Glomerular visceral epithelial cell (primary cell): ENCODE measurements around the gene SLC48A1.
A peak's percentile ranks its signal among the peaks of the same experiment; 100 is the strongest.

Source experiments
- DNase-seq: peaks from one replicate; pipeline ENCODE4 v3.0.0-alpha.2; 2016; ENCODE audit errors: extremely low spot score

SLC48A1 gene

DNA sequence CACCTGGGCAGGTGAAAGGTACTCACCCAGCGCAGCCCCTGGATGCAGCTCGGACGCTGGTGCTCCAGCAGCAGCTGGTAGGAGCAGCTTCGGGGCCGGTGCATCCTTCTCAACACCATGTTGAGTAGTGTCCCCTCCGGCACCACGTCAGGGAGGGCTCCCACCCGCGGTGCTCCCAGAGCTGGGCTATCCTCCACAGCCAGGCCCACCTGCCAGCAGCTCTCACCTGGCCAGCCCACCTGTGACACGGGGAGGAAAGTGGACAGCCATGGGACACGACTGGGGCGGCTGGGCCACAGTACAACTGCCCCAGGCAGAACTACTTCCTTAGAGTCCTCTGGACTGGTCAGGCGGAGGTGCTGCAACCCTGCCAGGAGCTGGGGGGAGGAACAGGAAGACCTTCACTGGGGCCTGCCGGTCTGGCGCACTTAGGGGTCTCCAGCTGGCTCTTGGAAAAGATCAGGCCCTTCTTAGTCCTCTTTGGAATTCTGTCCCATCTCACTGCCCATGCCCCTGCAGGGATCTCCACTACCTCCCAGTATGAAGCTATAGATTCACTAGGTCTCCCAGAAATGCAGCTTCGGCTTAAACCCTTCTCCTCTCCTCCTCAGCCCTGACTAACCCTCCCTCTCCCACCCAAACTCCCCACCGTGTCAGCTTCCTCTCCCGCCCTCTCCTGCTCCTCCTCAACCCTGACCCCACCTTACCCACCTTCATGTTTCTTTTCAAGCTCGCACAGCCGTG is 15.0 kb upstream of the SLC48A1 start:
- DNase-seq = no peak

DNA sequence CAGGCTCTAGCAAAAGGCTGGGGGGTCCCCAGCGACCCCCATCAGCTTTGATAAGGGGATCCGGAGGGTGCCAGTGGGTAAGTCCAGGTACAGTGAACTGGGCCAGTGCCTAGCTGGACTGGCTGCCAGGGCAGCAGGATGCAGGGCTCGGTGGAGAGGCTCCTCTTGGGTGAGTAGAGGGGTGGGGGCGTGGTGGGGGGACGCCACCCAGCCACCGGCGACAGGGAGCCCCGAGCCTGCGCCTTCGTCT is 14.5 kb upstream of the SLC48A1 start:
- DNase-seq = no peak

DNA sequence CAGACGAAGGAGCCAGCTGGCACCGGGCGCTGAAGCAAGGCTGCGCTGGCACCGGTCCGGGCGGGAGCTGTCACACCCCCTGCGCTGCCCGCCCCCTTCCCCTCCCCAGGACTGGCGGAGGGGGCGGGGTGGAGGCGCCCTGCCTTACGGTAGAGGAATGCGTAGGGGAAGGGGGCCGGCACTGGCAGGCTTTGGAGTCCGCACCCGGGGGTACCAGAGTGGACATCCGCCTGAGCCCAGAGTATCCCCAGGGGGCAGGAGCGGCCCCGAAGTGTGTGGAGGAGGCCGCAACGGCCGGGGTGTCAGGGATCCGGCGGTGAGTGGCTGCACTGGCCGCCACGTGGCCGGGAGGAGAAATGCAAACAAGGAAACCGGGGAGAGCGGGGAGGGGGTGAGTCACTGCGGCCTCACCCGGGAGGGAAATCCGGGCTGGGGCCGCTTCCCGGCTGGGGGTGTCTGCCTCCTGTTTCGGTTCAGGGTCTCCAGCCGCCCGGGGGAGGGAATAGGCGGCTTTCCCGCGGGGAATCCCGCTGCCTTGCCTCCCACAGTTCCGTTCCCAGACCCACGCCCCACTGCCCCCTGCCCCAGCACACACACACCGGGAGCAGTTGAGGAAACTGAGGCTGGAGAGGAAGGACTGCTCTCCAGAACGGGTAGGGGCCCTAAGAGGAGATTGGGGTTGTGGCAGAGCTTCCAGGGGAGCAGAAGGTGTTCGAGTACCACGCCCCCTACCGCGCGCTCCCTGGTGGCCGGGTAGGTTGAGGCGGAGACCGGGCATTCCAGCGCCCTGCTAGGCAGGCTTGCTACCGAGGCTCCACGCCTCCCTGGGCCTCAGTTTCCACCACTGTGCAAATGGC is 14.0 kb upstream of the SLC48A1 start, which contains the start of gene RAPGEF3:
Gene RAPGEF3 (minus strand): TSS at position 47 of the 857 bp plus-strand sequence. CDS start 324 bp downstream, outside the sequence.
- DNase-seq = peak; percentile 93

DNA sequence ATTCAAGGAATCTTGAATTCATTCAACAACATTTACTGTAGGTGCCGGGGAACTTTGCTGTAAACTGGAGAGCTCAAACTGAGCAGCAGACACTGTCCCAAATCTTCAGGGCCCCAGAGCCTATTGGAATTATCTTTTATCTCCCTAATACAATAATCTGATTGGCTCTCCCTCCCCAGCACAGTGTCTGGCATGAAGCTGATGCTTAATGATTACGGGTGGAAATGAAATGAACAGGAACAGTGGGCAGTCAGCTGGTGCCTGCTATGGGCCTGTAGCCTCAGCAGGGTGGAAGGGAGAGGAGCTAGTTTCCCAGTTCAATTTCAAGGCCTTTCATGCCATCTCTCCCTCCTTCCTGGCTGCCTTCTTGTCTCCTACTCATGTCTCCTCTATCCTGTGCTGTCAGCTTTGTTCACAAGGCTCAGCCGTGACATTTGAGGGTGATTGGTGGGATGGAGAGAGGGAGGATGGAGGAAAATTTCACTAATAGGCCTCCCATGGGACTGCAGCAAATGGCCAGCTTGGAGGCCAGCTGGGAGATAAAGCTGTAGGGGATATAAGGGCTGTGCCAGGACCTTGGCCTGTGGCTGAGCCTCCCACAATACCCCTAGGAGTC is 10.1 kb upstream of the SLC48A1 start:
- DNase-seq = no peak

DNA sequence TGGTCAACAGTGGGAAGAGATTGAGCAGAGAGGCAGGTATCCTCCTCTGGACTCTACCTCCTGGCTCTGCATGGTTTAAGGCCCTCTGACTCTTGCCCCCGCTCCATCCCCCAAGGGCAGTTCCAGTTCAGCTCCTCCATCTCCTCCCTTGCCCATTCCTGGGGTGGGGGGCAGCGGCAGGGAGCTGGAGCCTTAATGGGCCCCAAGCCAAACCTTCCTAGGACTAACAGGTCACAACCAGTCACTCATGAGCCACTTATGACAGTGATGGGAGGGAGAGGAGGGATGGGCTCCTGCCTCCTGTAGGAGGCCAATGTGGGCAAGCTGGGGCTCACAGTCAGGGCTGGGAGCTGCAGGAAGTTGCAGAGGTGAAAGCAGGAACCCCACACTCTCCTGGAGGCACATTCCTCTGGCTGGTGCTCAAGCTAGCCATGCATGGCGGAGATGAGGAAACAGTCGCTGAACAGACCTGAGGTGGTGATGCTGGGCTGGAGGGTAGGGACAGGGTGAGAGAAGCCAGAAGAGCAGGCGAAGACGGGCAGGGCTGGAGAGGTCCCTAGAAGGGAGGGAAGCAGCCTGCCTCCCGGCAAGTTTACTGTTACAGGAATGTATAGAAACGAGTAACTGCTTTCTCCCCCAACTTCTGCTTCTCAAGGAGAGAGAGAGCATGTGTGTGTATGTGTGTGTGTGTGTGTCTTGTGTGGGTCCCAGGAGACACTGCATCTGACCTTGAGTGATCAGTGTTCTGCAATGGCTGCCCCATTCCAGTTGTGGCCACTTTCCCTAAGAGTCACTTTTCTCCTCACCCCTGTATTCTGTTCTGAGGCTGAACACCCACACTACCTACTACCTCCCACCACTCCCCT is 9.3 kb upstream of the SLC48A1 start:
- DNase-seq = peak; percentile 97

DNA sequence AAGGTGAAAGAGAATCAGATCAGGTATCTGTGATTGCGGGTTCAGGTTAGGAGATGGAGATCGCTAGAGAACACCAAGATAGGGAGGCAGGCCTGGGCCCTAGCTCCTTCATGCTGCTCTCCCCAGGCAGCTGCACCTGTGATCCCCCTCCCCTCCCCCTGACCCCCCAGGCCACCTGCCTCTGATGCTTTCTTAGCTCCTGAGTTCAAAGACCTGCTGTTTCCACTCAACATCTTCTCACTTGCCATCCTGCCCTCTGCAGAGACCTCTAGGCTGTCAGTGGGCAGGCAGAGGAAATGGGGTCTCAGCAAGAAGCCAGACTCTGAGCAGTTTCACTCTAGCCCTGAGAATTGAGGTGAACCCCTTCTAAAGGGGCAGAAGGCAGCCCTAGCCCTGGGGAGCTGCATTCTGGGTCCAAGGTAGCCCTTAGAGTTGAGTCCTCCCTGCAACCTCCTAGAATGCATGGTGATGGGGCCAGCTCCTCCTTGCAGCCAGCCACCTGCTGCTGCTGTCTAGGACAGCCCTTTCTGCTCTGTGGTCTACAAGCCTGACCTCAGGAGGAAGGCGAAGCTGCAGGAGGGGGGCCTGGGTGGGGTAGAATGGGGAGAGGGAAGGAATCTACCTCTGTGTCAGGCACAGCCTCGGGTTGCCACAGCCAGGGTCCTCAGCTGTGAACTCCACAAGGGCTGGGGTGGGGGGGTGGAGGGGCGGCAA is 6.4 kb upstream of the SLC48A1 start:
- DNase-seq = no peak

DNA sequence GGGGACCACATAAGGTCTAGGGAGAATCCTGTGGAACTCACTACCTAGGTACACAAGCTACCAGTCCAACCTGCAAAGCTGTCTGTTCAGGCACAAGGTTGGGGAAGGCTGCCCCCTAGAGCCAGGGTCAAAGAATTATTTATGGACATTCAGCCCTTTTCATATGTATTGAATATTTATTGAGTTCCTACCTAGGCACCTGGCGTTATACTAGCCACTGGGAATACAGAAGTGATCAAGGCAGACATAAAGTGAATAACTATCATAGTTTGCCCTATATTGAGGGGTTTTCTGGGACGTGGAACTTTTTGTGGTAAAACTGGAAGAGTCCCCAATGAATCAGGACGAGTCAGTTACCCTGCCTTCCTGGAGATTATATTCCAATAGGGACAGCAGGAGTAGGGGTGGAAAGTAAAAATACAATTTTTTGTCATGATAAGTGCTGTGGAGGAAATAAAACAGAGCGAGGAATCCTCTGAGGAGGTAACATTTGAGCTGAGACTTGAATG is 5.8 kb upstream of the SLC48A1 start:
- DNase-seq = peak; percentile 48

DNA sequence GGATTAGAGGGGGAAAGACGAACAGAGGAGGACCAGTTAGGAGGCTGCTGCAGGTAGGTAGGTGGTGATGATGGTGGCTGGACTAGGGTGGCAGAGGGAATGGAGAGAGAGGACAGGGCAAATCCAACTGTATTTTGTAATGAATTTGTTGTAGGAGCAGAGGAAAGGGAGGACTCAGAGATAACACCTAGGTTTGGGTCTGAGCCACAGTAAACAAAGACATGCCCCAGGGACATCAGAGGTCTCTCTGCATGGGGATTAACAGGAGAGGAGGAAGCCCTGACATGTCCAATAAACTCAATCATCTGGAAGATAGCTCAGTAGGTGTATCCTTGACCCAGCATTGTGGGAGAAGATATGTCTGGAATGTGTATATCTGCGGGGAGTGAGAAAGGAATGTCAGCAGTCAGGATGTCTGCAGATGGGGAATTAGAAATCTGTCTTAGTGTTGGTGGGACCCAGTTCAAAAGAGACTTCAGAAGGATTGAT is 4.7 kb upstream of the SLC48A1 start:
- peak; percentile 92 for DNase-seq

DNA sequence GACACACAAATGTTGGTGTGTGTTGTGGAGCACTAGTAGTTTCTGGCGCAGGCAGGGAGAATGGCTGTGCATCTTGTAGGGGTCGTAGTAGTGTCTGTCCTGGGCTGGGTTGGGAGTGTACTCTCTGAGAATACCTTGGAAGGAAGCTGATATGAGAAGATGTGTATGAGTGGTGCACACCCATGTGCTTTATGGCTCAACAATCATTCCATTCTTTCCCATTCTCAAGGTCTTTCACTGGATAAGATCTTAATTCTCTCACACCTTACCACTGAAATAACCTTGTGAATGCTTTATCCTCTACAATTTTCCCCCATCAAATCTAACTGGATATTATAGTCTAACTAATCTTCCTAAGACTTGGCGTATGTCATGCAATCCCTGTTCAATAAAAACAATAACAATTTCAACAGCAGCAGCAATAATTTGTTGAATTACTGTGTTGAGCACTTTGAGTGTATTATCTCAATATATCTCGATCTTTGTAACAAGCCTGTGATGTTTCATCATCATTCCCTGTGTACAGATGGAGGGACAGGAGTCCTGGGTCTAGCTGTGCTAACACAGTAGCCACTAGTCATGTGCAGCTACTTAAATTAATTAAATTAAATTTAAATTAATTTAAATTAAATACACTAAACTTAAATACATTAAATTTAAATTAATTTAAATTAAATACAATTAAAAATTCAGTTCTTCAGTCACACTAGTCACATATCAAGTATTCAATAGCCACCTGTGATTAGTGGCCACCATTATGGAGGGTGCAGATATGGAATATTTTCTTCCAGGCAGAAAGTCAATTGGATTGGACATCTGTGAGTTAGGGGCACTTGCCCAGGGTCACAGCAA is 3.6 kb upstream of the SLC48A1 start:
- no peak for DNase-seq

DNA sequence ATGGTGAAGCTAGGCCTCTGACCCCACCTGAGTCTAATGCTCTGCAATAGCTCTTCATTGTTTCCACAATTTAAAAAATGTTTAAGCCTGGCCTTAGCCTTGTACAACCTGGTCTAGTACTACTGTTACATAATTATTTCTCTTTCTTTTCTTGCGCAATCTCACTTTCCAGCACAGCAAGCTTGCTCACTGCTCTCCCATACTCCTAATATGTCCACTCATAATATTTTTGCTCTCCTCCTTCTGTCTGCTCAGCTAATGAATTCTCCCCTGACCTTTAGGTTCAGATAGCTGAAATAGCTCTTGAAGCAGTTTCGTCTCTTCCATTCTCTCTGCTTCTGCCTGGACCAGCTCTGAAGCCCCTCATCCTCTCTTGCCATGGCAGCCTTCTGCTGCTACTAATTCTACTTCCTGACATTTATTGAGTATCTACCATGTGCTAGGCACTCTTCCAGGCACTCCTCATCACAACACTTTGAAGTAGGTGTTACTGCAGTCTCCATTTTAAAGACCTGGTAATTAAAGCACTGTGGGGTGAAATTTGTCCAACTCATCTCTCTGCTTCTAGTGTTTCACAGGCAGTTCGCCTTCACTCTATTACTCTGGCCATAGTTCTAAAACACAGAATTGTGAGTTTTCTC is 2.8 kb upstream of the SLC48A1 start:
- no peak for DNase-seq

DNA sequence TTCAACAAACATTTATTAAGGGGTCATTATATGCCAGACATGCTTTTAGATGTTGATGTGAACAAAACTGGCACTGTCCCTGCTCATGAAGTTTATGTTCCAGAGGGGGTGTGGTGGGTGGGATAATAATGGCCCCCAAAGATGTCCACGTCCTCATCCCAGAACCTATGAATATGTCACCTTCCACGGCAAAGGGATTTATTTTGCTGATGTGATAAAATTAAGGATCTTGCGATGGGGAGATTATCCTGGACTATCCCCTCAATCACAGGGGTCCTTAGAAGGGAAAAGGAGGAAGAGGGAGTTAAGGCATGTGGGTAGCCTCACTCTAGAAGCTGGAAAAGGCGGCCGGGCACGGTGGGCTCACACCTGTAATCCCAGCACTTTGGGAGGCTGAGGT is 1.7 kb upstream of the SLC48A1 start:
- DNase-seq = no peak

DNA sequence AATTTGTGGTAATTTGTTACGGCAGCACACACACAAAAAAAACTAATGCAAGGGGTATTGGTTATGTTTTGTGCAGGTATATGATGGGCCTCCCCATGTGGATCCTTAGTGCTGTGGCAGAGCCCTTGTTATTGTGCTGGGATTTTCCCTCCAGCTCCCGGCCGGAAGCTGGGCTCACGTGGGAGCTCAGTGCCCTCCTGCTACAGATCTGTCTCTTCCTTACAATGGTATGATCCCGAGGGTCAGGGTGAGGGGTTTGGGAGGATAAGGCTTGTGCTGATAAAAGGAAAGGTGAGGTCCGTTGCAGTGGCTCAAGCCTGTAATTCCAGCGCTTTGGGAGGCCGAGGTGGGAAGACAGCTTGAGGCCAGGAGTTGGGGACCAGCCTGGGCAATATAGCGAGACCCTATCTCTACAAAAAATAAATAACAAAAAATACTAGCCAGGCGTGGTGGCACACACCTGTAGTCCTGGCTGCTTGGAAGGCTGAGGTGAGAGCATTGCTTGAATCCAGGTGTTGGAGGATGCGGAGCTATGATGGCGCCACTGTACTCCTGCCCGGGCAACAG is 861 bp upstream of the SLC48A1 start:
- DNase-seq = no peak

DNA sequence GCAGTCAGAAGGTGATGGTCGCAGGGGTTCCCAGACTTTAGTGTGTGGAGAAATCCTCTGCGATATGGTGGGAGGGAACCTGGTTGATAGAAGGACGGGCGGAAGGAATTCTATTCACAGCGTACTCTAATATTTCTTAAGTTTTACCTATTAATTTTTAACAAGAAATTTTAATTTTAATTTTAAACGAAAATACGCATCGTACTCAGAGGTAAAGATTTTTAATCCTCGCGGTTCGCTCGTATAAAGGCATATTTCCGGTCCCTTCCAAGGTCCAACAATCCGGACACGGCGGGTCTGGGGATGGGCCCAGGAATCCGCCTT is 338 bp upstream of the SLC48A1 start:
- DNase-seq = no peak

DNA sequence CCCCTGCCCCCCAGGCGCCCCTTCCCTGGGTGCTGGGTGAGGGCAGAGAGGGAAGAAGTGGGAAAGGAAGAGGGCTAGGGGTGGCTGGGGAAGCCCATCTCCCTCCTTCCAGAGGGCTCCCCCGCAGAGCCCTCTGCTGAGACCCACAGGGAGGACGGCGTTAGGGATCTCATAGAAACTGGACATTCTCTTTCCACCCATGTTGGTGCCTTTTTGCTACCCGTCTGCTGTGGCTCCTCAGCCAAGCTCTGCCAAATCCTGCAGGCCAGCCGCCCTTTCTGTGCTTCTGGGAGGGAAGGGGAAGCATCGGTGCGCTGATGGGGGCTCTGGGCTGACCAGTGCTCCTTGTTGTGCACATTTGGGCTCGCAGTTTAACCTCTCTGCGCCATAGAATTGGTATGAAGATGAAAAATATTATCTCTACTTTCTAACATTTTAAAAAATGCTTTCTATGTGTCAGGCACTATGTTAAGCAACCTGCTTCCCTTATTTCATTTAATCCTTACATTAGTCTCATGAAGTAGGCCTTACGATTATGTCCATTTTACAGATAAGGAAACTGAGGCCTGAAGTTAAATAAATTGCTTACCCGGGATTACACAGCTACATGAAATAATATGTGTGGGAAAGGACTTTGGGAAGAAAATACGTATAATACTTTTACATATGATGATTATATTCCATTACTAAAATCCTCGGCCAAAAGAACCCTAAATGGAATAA is 981 bp downstream of the SLC48A1 start:
- DNase-seq = no peak

DNA sequence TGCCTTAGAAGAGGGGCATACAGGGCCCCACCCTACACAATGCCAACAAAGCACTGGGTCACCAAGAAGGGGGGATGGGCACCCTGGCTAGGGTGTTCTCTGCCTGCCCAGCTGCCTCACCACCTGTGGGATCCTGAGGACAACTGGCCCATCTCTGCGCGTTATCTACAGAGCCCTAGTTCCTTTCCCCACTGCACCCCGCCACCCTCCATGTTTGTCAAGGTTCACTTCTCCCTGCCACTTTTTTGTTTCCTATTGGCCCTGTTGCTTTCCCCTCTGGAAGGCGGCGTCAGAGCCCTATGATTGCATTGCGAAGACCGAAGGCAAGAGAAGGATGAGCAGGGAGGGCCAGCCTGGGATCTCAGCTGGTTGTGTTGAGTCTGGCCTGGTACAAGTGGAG is 1.6 kb downstream of the SLC48A1 start:
- no peak for DNase-seq

DNA sequence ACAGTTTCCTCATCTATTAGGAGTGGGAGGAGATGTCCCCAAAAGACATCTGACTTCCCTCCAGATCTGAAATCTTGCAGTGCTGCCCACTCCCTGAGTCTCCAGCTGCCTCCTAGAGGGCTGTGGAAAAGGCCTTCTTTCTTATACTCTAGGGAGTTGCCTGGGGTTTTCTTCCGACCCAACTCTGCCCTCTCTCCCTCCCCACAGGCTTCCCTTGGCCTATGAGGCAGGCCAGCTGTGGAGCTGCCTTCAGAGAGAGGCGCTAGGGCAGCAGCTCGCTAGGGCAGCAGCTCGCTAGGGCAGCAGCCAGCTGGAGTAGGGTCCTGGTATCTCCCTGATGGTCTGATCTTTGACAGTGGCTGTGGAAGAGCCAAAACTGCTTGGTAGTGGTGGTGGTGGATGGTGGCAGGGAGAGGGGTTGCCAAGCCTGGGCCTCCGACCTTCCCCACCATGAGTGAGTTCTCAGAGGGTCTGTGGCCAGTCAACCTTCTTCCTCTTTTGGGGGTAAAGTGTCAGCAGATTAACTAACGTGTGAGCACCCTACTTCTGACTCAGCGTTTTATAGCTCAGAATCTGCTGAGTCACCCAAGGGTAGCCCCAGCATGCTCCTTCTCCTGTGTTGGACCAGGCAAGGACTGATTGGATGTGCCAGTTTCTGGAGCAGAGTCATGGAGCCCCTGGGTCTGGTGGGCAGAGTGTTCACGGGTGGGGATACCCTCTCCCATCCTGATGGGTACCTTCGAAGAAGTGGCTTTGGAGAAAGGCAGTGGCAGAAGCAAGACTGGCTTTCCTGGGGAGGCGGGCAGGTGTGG is 2.3 kb downstream of the SLC48A1 start:
- no peak for DNase-seq

DNA sequence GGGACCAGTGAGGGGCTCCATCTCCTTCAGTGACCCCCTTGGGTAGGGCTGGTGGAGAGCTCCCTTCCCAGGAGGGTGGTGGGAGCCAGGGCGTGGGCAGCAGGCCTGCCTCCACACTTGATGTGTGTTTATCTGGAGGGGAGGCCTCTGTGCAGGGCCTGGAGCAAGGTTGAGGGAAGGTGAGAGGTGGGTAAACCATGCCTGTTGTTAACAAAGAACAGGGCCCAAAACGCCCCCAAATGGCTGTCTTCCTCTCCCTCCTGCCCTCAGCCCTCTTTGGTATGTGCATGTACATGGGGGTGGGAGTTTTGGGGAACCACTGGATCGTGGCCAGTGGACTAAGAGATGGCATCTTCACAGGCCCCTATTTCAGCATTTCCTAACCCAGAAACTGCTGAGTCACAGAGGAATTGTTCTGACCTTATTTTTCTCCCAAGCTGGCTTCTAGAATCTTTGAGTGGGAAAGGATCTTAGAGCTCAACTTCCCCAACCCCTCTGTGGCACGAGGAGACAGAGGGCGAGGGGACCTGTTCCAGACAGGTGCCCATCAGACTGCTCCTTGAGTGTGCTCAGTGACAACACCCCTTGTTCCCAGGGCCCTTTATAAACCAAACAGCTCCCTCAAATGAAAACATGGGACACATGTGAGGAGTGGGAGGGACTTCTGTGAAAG is 3.6 kb downstream of the SLC48A1 start:
- no peak for DNase-seq
